ENCODE data around the gene CCDC134.

- TF ChIP-seq CTCF (IDR thresholded peaks at IDR 0.05) (peak; percentile 38 to 49 (median 42)), POLR2A (IDR thresholded peaks at IDR 0.05) (no peak)
Measured at GRCh38 chr22:41857155-41857859, 56.8 kb downstream of the CCDC134 start.
